Measurements from ENCODE around the gene C11orf58. TPM values are rescaled to one million over a fixed set of nuclear protein-coding genes. Genes with fewer than 3 reads are reported as not detected.

Gene C11orf58
- total RNA-seq, 1 donor from 2014 or later: 40.9 TPM

DNA sequence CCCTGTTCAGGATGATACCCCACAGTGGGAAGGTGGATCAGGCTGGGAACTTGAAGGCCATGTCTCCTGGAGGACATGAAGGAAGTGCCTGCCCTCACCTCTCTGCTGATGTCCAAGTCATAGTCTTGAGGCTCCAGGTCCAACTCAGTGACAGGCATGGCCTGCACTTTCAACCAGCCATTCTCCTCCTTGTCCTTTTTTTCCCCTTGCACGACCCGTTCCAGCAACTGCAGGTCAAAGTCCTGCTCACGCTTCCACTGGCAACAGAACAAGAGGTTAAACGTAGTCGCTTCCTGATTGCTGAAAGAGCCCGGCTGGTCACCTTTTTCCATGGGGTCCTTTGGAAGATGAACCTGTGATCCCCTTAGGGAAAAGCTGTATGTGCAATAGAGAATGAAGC, 47.7 kb downstream of the C11orf58 start:
- intact Hi-C loops (cut with DNase I): loop anchor here (5.0 to 10.0 kb wide), 3 partner anchors 149 to 291 kb away; partner anchors contain the start of gene RPS13
- Histone ChIP-seq H3K9me3 (no peaks in the 10 kb centered on the region), H3K36me3 (no peaks in the 10 kb centered on the region), H3K27me3 (no peaks in the 10 kb centered on the region), H3K27ac (no peak overlapping the region), H3K4me3 (no peak overlapping the region), H3K4me1 (peaks cover 10 to 14% of the 10 kb centered on the region in 2 donors)
- TF ChIP-seq, protein P1, sequence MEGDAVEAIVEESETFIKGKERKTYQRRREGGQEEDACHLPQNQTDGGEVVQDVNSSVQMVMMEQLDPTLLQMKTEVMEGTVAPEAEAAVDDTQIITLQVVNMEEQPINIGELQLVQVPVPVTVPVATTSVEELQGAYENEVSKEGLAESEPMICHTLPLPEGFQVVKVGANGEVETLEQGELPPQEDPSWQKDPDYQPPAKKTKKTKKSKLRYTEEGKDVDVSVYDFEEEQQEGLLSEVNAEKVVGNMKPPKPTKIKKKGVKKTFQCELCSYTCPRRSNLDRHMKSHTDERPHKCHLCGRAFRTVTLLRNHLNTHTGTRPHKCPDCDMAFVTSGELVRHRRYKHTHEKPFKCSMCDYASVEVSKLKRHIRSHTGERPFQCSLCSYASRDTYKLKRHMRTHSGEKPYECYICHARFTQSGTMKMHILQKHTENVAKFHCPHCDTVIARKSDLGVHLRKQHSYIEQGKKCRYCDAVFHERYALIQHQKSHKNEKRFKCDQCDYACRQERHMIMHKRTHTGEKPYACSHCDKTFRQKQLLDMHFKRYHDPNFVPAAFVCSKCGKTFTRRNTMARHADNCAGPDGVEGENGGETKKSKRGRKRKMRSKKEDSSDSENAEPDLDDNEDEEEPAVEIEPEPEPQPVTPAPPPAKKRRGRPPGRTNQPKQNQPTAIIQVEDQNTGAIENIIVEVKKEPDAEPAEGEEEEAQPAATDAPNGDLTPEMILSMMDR (IDR thresholded peaks at IDR 0.05): no peak
- DNase-seq (ENCODE audit: low spot score in 2 of 2): no peak

DNA sequence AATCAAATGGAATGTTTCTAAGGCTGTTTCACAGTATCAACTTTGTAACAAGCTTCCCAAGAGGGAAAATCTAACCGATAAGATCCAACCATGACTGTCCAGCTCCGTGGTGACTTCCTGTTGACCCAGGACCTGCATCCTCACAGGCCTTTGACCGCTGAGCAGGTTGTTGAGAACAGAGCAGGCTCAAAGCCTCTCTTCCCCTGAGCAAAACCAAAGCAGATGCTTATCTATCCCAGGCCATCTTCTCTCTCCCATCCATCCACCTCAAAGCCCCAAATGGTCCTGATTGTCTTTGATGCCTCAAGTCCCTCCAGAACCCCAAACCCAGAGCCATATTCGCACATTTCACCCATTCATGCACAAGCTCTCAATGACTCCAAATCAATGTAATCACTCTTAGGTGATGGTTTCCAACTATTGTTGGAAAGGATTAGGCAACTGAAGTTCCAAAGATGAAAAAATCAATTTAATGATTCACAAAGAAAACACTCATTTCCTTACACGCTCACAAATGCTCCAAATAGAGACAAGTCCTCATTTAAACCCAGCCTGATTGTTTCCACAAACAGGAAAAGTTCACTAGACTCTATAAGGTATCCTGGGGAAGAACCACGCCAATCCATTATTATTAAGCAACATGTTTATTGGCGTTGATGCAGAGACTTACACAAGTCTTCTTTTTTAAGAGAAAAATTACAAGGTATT, 48.7 kb downstream of the C11orf58 start:
- no peak overlapping the region for H3K27ac ChIP-seq
- intact Hi-C loops (cut with DNase I): loop anchor here (5.0 to 10.0 kb wide), 3 partner anchors 148 to 290 kb away; partner anchors contain the start of gene RPS13
- H3K4me1 ChIP-seq: peaks cover 14 to 21% of the 10 kb centered on the region in 2 donors
- H3K36me3 ChIP-seq: no peaks in the 10 kb centered on the region
- TF ChIP-seq, protein P1 (IDR thresholded peaks at IDR 0.05): no peak
- DNase-seq (ENCODE audit: low spot score in 2 of 2): no peak
- no peaks in the 10 kb centered on the region for H3K27me3 ChIP-seq
- no peak overlapping the region for H3K4me3 ChIP-seq
- no peaks in the 10 kb centered on the region for H3K9me3 ChIP-seq

DNA sequence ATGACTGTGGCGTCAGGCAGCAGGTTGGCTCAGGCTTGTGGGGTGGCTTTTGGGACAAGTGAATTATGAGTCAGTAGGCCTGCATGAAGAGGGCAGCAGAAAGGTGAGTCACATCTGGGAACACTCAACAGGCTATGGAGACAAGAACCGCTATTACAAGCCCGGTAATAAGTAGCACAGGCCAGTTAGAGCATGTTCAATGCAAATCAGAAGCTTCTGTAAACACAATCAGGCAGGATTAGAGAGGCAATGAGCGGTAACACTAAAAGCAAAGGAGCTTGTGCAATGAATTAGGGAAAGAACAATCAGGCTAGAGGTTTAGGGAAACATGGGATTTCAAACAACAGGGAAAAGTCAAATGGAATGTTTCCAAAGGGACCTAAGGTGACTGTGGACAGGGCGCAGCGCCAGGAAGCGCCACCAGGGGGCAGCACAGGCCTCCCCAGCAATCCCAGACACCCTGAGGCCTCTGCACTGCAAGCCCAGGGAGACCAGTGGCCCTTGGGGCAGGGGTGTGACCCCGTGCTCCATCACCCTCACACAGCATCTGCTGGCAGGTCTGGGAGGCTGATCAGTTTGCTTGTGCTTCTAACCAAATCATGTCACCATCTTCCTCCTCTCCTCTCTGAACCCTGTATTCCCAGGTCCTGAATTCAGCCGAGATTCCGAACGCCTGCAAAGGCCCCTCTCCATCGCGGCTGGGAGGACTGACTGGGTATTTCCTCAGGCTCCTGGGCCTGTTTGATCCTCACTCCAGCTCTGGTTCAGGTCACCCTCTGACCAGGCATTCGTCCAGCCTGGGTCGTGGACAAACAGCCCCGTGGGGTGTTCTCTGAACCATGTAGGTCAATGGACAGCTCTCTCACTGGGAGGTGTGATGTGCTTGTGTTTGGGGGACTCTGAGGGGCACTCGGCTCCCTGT, 50.0 kb downstream of the C11orf58 start:
- intact Hi-C loops (cut with DNase I): loop anchor here (2.0 to 10.0 kb wide), 4 partner anchors 22 to 289 kb away; partner anchors contain the start of gene RPS13
- peak overlapping the region; percentile 60 to 70 for H3K27ac ChIP-seq
- H3K9me3 ChIP-seq: no peaks in the 10 kb centered on the region
- H3K4me1 ChIP-seq: peaks cover 24 to 33% of the 10 kb centered on the region in 2 donors
- H3K27me3 ChIP-seq: no peaks in the 10 kb centered on the region
- TF ChIP-seq, protein P1 (IDR thresholded peaks at IDR 0.05): peak; percentile 77 to 95 (median 87)
- no peaks in the 10 kb centered on the region for H3K36me3 ChIP-seq
- no peak overlapping the region for H3K4me3 ChIP-seq
- DNase-seq (ENCODE audit: low spot score in 2 of 2): peak in 1 of 2 donors; percentile 85

DNA sequence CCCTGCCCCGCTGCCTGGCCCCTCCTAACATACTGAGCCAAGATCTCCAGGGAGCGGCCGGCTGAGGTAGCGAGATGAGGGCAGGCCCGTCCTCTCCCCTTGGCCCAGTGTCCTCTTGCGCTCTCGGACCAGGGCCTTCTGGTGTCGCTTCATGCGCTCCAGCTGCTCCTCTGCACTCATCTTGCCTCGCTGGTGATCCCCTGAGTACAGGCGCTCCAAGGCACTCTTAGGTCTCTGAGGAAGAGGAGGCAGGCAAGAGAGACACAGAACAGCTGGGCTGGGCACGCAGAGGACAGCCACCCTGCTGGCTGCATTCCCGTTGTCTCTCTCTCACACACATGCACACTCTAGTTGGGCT, 50.6 kb downstream of the C11orf58 start:
- DNase-seq (ENCODE audit: low spot score in 2 of 2): no peak
- intact Hi-C loops (cut with DNase I): loop anchor here (2.0 to 10.0 kb wide), 4 partner anchors 22 to 288 kb away; partner anchors contain the start of gene RPS13
- TF ChIP-seq, protein P1 (IDR thresholded peaks at IDR 0.05): no peak
- no peaks in the 10 kb centered on the region for H3K9me3 ChIP-seq
- peaks cover 24 to 36% of the 10 kb centered on the region in 2 donors for H3K4me1 ChIP-seq
- no peak overlapping the region for H3K4me3 ChIP-seq
- H3K27me3 ChIP-seq: no peaks in the 10 kb centered on the region
- peak overlapping the region; percentile 60 to 70 for H3K27ac ChIP-seq
- no peaks in the 10 kb centered on the region for H3K36me3 ChIP-seq

DNA sequence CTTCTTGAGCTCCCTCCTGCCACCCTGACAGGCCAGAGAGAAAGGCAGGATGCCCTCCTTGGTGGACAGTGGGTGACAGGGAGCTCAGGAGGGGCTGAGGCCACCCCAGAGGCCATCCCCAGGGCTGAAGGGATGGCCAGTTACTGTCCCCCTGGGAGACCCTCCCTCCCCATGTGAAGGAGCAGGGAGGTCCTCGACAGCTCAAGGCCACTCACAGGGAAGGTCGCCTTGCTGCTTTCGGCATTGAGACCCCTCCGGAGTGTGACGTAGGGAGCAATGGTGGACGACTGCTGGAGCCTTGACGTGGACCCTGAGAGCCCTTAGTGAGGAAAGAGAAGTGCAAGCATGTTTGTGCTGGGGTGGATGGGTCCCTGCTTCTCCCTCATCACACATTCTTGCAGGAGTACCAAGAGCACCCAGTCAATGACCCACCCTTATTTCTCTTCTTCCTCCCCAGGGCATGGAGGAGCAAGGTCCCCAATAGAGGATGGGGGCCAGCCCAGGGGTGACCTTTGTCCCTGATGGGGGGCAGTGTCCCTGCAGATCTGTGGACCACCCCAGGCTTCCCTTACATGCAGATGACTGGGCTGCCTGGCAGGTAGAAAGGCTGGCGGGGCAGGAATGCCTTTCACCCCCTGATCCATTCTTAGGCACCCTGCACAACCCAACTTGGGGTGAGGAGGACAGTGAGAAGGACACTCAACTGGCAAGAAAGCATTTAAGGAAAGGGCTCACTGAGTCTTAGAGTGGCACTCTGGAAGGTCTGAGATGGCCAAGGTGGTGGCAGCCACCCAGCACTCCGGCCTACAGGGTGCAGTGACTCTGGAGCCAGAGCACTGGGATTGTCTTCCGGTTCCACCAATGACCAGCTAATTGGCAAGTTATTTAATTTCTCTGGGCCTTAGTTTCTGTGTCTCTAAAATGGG, 51.4 kb downstream of the C11orf58 start:
- no peaks in the 10 kb centered on the region for H3K36me3 ChIP-seq
- peaks cover 24 to 36% of the 10 kb centered on the region in 2 donors for H3K4me1 ChIP-seq
- peak overlapping the region; percentile 76 to 84 for H3K27ac ChIP-seq
- no peak overlapping the region for H3K4me3 ChIP-seq
- no peaks in the 10 kb centered on the region for H3K27me3 ChIP-seq
- DNase-seq (ENCODE audit: low spot score in 2 of 2): no peak
- TF ChIP-seq, protein P1 (IDR thresholded peaks at IDR 0.05): no peak
- H3K9me3 ChIP-seq: no peaks in the 10 kb centered on the region
- intact Hi-C loops (cut with DNase I): loop anchor here (2.0 to 10.0 kb wide), 5 partner anchors 21 to 417 kb away; partner anchors contain the start of genes PIK3C2A and RPS13
